ENCODE measurements around the gene PNCK. TPM values are rescaled to one million over a fixed set of nuclear protein-coding genes. Genes with fewer than 3 reads are reported as not detected.

The PNCK gene
- total and polyA plus RNA-seq, 7 donors, result 4.6 to 135 (median 49.6) TPM; not detected in 2

GRCh38 chrX:153648358-153649177 lies 25.0 kb downstream of the PNCK start:
- no peak overlapping the region for H3K27ac ChIP-seq
- H3K4me1 ChIP-seq, result peaks cover 0 to 21% (median 19%) of the 10 kb centered on the region in 4 donors
- no peaks in the 10 kb centered on the region for H3K36me3 ChIP-seq
- intact Hi-C loops (cut with DNase I), result loop anchor here (5.0 kb wide), 1 partner anchor 51 kb away; the partner anchor contains the start of gene CCNQ
- TF ChIP-seq POLR2AphosphoS5 (IDR thresholded peaks at IDR 0.05) (no peak), CTCF (IDR thresholded peaks at IDR 0.05) (no peak), POLR2A (IDR thresholded peaks at IDR 0.05) (no peak), EP300 (IDR thresholded peaks at IDR 0.05) (no peak)
- WGBS, 2 donors, result 68 to 80% methylated on average over 17 of the region's 17 CpGs
- DNase-seq, result peak; percentile 51
- H3K4me3 ChIP-seq, result no peak overlapping the region
- no peaks in the 10 kb centered on the region for H3K9me3 ChIP-seq
- H3K27me3 ChIP-seq, result peaks cover 30 to 54% (median 32%) of the 10 kb centered on the region in 3 donors

DNA sequence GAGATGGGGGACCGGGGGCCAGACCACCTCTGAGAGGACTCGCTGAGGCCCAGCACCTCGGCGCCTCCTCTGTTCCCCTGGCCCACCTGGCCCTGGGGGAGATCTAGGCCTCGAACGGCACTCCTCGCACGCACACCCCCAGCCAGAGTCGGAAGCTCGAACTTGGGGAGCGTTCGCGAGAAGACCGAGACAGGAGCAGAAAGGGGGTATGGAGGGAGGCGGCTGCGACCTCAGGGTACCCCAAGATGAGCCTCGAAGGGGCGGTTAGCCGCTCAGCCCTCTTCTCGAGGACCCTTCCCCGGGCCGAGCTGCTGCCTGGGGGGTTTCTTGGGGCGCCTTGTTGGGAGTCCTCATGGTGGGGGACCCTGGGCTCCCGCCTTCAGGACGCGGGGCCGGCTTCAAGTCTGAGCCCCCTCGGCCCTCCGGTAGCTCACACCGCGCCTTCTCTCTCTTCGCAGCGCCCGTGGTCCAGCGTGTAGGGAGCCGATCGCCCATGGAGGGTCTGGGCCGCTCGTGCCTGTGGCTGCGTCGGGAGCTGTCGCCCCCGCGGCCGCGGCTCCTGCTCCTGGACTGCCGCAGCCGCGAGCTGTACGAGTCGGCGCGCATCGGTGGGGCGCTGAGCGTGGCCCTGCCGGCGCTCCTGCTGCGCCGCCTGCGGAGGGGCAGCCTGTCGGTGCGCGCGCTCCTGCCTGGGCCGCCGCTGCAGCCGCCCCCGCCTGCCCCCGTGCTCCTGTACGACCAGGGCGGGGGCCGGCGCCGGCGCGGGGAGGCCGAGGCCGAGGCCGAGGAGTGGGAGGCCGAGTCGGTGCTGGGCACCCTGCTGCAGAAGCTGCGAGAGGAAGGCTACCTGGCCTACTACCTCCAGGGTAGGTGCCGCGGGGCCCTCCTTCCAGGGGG lies 25.9 kb downstream of the PNCK start:
- Histone ChIP-seq H3K4me1 (peaks cover 0 to 26% (median 23%) of the 10 kb centered on the region in 4 donors), H3K9me3 (no peaks in the 10 kb centered on the region), H3K4me3 (peak overlapping the region in 2 of 4 donors; percentile 17 to 22), H3K27me3 (peaks cover 38 to 63% (median 41%) of the 10 kb centered on the region in 3 donors), H3K36me3 (no peaks in the 10 kb centered on the region), H3K27ac (no peak overlapping the region)
- DNase-seq, result peak; percentile 34
- no peak for TF ChIP-seq POLR2A (IDR thresholded peaks at IDR 0.05)
- no peak for TF ChIP-seq CTCF (IDR thresholded peaks at IDR 0.05)
- no peak for TF ChIP-seq EP300 (IDR thresholded peaks at IDR 0.05)
- no peak for TF ChIP-seq POLR2AphosphoS5 (IDR thresholded peaks at IDR 0.05)
- intact Hi-C loops (cut with DNase I), result loop anchor here (5.0 kb wide), 1 partner anchor 50 kb away; the partner anchor contains the start of gene CCNQ
- WGBS, 2 donors, result 10 to 26% methylated on average over 85 of the region's 85 CpGs

GRCh38 chrX:153646620-153647373 lies 26.8 kb downstream of the PNCK start, which contains the start of gene DUSP9:
Gene DUSP9 (plus strand): TSS chrX:153647203. CDS start chrX:153647954, 751 bp downstream.
- peak; percentile 48 for DNase-seq
- Histone ChIP-seq H3K36me3 (no peaks in the 10 kb centered on the region), H3K27ac (no peak within 1 kb of the TSS), H3K4me3 (peak within 1 kb of the TSS in 3 of 4 donors; percentile 7 to 22 (median 17)), H3K9me3 (no peaks in the 10 kb centered on the region), H3K4me1 (peaks cover 0 to 35% (median 30%) of the 10 kb centered on the region in 4 donors), H3K27me3 (peaks cover 47 to 72% (median 50%) of the 10 kb centered on the region in 3 donors)
- intact Hi-C loops (cut with DNase I), result loop anchor here (5.0 kb wide), 1 partner anchor 49 kb away; the partner anchor contains the start of gene CCNQ
- TF ChIP-seq POLR2A (IDR thresholded peaks at IDR 0.05), result no peak
- no peak for TF ChIP-seq EP300 (IDR thresholded peaks at IDR 0.05)
- no peak for TF ChIP-seq POLR2AphosphoS5 (IDR thresholded peaks at IDR 0.05)
- no peak for TF ChIP-seq CTCF (IDR thresholded peaks at IDR 0.05)
- WGBS, 2 donors, result 4% methylated on average over 53 of the region's 53 CpGs

- Histone ChIP-seq H3K4me1 (peaks cover 0 to 36% (median 32%) of the 10 kb centered on the region in 4 donors), H3K36me3 (no peaks in the 10 kb centered on the region), H3K27ac (no peak overlapping the region), H3K9me3 (no peaks in the 10 kb centered on the region), H3K27me3 (peaks cover 53 to 80% (median 57%) of the 10 kb centered on the region in 3 donors), H3K4me3 (no peak overlapping the region)
- 24 to 60% methylated on average over 10 of the region's 10 CpGs for WGBS, 2 donors
- intact Hi-C loops (cut with DNase I), result loop anchor here (5.0 kb wide), 1 partner anchor 49 kb away; the partner anchor contains the start of gene CCNQ
- peak; percentile 42 for DNase-seq
- TF ChIP-seq POLR2AphosphoS5 (IDR thresholded peaks at IDR 0.05) (no peak), CTCF (IDR thresholded peaks at IDR 0.05) (no peak), POLR2A (IDR thresholded peaks at IDR 0.05) (no peak), EP300 (IDR thresholded peaks at IDR 0.05) (no peak)
Measured at GRCh38 chrX:153645921-153646488, 27.6 kb downstream of the PNCK start.

Measured in sigmoid colon (tissue), 7 donors.